ENCODE data around the gene MCF2L.
"Not testable (repeated sequence)": the region's sequence is repeated elsewhere in the genome, so short reads cannot be mapped to it uniquely, and the experiment has no call there.

MCF2L gene

DNA sequence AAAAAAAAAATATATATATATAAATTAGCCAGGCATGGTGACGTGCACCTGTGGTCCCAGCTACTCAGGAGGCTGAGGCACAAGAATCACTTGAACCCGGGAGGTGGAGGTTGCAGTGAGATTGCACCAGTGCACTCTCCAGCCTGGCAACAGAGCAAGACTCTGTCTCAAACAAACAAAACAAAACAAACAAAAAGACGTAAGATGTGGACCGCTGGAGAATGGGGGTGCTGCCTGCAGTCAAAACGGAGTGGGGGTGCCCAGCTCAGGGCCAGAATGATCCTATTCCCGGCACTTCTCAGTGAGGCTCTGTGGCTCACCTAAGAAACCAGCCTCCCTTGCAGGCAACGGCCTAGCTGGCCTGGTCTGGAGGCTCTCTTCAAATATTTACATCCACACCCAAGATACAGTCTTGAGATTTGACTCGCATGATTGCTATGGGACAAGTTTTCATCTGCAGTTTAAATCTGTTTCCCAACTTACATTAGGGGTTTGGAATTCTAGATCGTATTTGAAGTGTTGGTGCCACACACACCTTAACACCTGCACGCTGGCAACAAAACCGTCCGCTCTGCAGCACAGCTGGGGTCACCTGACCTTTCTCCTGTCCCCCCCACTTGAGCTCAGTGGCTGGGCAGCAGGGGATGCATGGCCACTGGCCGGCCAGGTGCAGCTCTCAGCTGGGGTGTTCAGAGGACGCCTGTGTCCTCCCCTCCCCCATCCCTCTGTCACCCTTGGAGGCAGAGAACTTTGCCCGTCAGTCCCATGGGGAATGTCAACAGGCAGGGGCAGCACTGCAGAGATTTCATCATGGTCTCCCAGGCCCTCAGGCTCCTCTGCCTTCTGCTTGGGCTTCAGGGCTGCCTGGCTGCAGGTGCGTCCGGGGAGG is 136.3 kb downstream of the MCF2L start, which contains the start of gene F7:
Gene F7 (plus strand): TSS at position 760 of the 889 bp plus-strand sequence. CDS start 51 bp downstream, at position 811.
- Histone ChIP-seq H3K4me3 (ENCODE audit: low read depth, low read length) (peak within 1 kb of the TSS; percentile 18; the same call in 1 of the 2 replicates), H3K36me3 (no peaks in the 10 kb centered on the region), H3K27ac (peak within 1 kb of the TSS; percentile 27), H3K27me3 (ENCODE audit: insufficient read depth, low read depth, severe bottlenecking) (no peaks in the 10 kb centered on the region), H3K9me3 (ENCODE audit: severe bottlenecking) (peaks cover 12% of the 10 kb centered on the region)
- TF ChIP-seq, protein P1, sequence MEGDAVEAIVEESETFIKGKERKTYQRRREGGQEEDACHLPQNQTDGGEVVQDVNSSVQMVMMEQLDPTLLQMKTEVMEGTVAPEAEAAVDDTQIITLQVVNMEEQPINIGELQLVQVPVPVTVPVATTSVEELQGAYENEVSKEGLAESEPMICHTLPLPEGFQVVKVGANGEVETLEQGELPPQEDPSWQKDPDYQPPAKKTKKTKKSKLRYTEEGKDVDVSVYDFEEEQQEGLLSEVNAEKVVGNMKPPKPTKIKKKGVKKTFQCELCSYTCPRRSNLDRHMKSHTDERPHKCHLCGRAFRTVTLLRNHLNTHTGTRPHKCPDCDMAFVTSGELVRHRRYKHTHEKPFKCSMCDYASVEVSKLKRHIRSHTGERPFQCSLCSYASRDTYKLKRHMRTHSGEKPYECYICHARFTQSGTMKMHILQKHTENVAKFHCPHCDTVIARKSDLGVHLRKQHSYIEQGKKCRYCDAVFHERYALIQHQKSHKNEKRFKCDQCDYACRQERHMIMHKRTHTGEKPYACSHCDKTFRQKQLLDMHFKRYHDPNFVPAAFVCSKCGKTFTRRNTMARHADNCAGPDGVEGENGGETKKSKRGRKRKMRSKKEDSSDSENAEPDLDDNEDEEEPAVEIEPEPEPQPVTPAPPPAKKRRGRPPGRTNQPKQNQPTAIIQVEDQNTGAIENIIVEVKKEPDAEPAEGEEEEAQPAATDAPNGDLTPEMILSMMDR (IDR thresholded peaks at IDR 0.05; ENCODE audit: low read depth, low read length): no peak
- DNase-seq: peak; percentile 46

DNA sequence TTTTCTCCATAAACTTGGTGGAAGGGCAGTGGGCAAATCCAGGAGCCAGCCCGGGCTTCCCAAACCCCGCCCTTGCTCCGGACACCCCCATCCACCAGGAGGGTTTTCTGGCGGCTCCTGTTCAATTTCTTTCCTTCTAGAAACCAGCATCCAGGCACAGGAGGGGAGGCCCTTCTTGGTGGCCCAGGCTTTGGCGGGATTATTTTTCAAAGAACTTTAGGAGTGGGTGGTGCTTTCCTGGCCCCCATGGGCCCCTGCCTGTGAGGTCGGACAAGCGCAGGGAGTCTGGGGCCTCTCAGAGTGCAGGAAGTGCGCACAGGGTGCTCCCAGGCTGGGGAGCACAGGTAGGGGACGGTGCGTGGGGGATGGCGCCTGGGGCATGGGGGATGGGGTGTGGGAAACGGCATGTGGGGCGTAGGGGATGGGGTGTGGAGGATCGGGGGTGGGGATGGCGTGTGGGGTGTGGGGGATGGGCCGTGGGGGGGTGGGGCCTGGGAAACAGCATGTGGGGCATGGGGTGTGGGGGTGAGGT is 137.0 kb downstream of the MCF2L start:
- Histone ChIP-seq H3K27ac (peak overlapping the region; percentile 15), H3K9me3 (ENCODE audit: severe bottlenecking) (peaks cover 19% of the 10 kb centered on the region)
- DNase-seq: no peak

DNA sequence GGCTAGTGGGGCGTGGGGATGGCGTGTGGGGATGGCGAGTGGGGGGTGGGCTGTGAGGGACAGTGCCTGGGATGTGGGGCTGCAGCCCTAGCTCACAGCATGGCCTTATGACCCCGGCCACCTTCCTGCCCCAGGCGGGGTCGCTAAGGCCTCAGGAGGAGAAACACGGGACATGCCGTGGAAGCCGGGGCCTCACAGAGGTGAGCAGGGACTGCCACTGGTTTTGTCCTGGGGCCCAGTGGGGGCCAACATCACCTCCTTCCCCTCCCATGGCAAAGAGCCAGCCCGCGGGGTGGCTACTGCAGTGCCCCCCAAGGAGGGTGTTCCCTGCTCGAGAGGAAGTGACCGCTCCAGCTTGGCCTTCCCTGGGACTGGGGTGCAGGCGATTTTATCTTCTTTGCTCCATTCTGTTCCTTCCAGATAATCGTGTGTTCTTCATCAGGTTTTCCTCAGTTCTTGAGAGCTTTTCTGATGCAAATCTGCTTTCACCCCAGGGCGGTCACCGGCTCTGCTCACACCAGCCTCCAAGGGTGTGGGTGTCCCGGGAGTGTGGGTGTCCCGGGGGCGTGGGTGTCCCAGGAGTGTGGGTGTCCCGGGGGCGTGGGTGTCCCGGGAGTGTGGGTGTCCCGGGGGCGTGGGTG is 137.8 kb downstream of the MCF2L start:
- DNase-seq: no peak
- Histone ChIP-seq H3K4me3 (ENCODE audit: low read depth, low read length) (no peak overlapping the region), H3K27me3 (ENCODE audit: insufficient read depth, low read depth, severe bottlenecking) (no peaks in the 10 kb centered on the region), H3K36me3 (no peaks in the 10 kb centered on the region), H3K9me3 (ENCODE audit: severe bottlenecking) (peaks cover 19% of the 10 kb centered on the region), H3K27ac (no peak overlapping the region; the same call in 1 of the 2 replicates)
- TF ChIP-seq, protein P1 (IDR thresholded peaks at IDR 0.05; ENCODE audit: low read depth, low read length): no peak

More for the DNA sequence above, 137.0 kb downstream of the MCF2L start:
- H3K36me3 ChIP-seq: no peaks in the 10 kb centered on the region
- H3K4me3 ChIP-seq (ENCODE audit: low read depth, low read length): no peak overlapping the region
- no peaks in the 10 kb centered on the region for H3K27me3 ChIP-seq (ENCODE audit: insufficient read depth, low read depth, severe bottlenecking)
- TF ChIP-seq, protein P1 (IDR thresholded peaks at IDR 0.05; ENCODE audit: low read depth, low read length): no peak

DNA sequence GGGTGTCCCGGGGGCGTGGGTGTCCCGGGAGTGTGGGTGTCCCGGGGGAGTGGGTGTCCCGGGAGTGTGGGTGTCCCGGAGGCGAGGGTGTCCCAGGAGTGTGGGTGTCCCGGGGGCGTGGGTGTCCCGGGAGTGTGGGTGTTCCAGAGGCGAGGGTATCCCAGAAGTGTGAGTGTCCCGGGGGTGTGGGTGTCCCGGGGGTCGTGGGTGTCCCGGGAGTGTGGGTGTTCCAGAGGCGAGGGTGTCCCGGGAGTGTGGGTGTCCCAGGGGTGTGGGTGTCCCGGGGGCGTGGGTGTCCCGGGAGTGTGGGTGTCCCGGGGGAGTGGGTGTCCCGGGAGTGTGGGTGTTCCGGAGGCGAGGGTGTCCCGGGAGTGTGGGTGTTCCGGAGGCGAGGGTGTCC is 139.5 kb downstream of the MCF2L start:
- not testable (repeated sequence) for DNase-seq; H3K36me3 ChIP-seq; H3K4me3 ChIP-seq (ENCODE audit: low read depth, low read length); H3K27me3 ChIP-seq (ENCODE audit: insufficient read depth, low read depth, severe bottlenecking); H3K27ac ChIP-seq
- peaks cover 19% of the 10 kb centered on the region for H3K9me3 ChIP-seq (ENCODE audit: severe bottlenecking)

DNA sequence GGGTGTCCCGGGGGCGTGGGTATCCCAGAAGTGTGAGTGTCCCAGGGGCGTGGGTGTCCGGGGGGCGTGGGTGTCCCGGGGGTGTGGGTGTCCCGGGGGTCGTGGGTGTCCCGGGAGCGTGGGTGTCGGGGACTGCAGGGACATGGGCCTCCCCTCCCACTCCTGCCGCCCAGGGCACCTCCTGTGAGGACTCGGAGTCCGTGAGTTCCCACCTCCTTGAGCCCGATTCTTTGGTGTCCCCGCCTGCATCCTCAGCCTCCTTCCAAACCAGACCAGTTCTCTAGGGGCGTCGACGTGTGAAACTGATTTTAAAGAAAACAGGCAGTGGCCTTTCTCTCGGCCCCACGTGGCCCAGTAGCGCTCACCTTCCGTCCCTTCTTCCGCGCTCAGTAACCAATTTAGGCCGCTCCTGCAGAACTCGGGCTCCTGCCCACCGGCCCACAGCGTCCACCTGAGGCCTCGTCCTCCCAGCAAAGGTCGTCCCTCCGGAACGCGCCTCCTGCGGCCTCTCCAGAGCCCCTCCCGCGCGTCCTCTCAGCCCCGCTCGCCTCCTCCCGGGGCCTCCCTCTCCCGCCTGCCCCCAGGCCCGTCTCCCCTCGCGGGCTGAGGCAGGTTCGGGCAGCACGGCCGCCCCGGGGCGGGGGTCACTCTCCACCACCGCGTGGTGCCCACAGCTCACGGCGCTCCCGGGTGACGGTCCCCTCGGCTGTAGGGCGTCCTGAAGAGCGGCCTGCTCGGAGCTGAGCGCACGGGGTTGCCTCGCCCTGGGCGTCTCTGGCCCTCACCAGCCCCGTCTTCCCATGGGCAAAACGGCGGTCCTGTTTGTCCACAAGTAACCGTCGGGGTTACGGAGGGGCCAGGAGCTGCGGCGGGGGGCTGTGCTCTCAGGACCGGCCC is 140.4 kb downstream of the MCF2L start:
- no peak overlapping the region for H3K4me3 ChIP-seq (ENCODE audit: low read depth, low read length)
- H3K36me3 ChIP-seq: no peaks in the 10 kb centered on the region
- no peak overlapping the region for H3K27ac ChIP-seq
- H3K27me3 ChIP-seq (ENCODE audit: insufficient read depth, low read depth, severe bottlenecking): no peaks in the 10 kb centered on the region
- no peak for DNase-seq
- H3K9me3 ChIP-seq (ENCODE audit: severe bottlenecking): peaks cover 19% of the 10 kb centered on the region
- TF ChIP-seq, protein P1 (IDR thresholded peaks at IDR 0.05; ENCODE audit: low read depth, low read length): no peak
